SW 1271 (cell line): ENCODE measurements around the gene DHX9.
A peak's percentile ranks its signal among the peaks of the same experiment; 100 is the strongest.

Source experiments
- DNase-seq, 2 experiments: peaks; one replicate each; lab custom pipeline; 2025; lab: John Stamatoyannopoulos, UW

DHX9 gene

GRCh38 chr1:182841368-182841988 is 2.3 kb downstream of the DHX9 start:
- DNase-seq, result peak in 1 of 2 experiments; percentile 6

- no peak for DNase-seq
These were observed 3.1 kb downstream of the DHX9 start for GRCh38 chr1:182842265-182842664.

DNA sequence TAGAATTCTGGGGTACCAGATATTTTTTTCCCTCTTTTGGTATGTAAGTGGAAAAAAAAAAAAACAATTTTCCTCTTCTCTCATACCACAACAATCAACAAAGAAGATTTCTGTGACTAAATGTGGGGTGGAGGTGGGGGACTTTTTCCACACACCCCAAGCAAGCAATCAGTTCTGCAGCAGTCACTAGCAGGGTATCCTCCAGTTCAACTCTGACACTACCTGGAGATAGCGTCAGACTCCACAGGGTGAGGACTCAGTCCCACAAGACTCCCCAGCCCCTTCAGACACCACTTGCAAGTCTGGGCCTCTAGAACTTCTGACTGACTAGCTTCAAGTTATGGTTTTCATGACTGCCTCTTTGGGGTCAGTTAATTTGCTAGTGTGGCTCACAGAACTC is 6.2 kb downstream of the DHX9 start:
- no peak for DNase-seq

- no peak for DNase-seq
These were observed 6.7 kb downstream of the DHX9 start for GRCh38 chr1:182845894-182846293.

GRCh38 chr1:182847105-182847504 is 8.0 kb downstream of the DHX9 start:
- no peak for DNase-seq

GRCh38 chr1:182848736-182849135 is 9.6 kb downstream of the DHX9 start:
- no peak for DNase-seq

DNA sequence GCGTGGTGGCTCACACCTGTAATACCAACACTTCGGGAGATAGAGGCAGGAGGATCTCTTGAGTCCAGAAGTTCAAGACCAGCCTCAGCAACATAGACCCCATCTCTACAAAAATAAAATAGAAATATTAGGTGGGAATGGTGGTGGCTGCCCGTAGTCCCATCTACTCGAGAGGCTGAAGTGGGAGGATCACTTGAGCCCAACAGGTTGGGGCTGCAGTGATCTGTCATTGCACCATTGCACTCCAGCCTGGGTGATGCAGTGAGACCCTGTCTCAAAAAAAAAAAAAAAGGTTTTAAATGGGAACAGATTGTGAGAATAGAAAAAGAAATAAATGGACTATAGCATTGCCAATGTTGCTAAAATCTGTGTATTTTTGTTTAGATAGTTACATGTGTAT is 11.2 kb downstream of the DHX9 start:
- no peak for DNase-seq

DNA sequence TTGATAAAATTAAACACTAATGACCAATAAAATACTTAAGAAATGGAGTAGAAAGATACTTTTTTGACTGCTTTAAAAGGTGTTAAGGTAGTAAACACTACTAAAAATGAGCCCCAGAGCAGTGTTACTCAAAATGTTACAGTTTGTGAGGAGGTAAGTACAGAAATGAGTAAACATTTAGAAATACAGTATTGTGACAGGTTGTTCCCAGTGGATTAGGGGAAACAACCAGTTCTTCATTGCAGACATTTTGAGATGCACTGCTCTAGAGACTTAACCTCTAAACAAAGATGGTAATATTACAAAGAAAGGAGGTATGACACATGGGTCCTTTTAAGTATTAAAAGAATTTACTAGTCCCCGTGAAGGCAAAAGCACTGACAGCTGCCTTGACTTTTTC is 12.7 kb downstream of the DHX9 start:
- no peak for DNase-seq

- no peak for DNase-seq
These were observed 16.8 kb downstream of the DHX9 start for GRCh38 chr1:182855911-182856310.

DNA sequence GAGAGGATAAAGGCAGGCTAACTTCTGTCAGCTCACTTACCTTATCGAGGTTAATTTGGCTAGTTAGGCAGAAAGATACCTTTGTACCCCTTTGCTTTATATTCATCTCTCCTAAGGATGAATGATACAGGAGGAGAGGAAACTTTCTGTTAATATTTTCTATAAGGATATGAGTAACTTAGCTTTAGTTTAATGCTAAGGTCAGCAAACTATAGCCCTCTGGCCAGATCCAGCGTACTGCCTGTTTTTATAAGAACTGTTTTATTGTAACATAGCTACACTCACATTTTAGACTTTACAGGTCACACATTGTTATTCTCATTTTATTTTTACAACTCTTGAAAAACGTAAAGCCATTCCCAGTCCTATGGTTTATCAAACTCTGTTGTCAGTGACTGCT is 18.1 kb downstream of the DHX9 start:
- no peak for DNase-seq

DNA sequence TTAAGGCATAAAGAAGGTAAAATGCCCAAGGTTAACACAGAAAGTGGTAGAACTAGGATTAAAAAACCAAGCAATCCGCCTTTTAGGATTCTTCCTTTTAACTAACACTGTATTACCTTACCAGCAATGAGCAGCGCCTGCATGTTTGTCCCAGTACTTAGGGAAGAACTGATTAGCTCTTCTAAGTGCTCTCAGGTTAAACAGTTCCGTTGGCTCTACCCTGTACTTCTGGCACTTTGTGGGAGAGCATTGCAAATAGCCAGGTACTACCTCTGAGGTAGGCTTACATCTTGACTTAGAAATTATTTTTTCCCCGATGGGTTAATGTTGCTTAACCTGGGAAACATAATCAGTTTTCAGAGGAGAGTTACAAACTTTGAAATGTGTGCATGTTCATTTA is 21.5 kb downstream of the DHX9 start:
- no peak for DNase-seq

DNA sequence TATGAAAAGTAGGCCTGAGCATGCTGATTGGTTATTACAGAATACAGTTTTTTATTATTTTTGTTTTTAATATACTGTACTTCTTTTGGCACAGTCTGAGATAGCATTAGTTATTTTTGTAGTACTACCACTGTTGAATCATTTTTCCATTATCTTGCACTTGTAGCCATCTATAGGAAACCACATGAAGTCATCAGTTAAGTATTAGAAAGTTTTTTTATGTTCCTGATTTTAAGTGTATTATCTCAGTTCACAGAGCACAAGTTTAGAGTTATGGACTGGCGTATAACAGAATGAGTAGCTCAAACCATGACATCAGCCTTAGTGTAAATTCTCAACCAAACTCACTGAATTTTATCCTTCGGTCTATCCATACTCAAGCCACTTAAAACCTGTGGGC is 22.8 kb downstream of the DHX9 start:
- DNase-seq, result no peak

GRCh38 chr1:182862827-182863226 is 23.7 kb downstream of the DHX9 start:
- no peak for DNase-seq

DNA sequence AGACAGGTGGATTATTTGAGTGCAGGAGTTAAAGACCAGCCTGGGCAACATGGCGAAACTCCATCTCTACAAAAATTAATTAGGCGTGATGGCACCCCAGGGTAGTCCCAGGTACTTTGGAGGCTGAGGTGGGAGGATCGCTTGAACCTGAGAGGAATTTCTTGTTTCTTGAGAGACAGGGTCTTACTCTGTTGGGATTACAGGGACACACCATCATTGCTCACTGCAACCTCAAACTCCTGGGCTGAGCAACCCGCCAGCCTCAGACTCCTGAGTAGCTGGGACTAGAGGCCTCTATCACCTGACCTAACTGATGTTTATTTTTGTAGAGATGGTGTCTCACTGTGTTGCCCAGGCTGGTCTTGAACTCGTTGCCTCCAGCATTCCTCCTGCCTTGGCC is 24.8 kb downstream of the DHX9 start:
- no peak for DNase-seq

GRCh38 chr1:182867861-182868260 is 28.7 kb downstream of the DHX9 start:
- DNase-seq, result no peak

- no peak for DNase-seq
These were observed 30.1 kb downstream of the DHX9 start for GRCh38 chr1:182869241-182869666.

GRCh38 chr1:182872881-182873280 is 33.7 kb downstream of the DHX9 start:
- DNase-seq, result no peak

- no peak for DNase-seq
These were observed 36.7 kb downstream of the DHX9 start for GRCh38 chr1:182875889-182876288.

GRCh38 chr1:182877331-182877730 is 38.2 kb downstream of the DHX9 start:
- DNase-seq, result no peak

- DNase-seq, result no peak
These were observed 38.7 kb downstream of the DHX9 start for GRCh38 chr1:182877842-182878241.

- no peak for DNase-seq
These were observed 45.7 kb downstream of the DHX9 start for GRCh38 chr1:182884872-182885271.

DNA sequence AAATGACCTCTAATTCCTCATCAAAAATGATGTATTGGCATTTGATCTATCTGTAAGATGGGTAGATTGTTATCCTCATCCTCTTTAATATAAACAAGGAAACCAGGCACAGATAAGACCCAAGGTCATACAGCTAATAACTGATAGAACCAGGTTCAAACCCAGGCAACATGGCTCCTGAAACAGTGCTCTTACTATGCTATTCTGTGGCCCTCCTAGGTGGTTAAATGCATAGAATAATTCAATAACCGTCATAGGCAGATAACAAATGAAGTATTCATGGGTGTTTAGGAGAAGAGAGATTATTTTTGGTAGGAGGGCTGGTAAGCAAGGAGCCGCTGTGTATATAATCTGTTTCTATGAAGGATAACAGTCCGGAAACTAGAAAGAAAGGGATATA is 46.4 kb downstream of the DHX9 start:
- DNase-seq, result no peak

DNA sequence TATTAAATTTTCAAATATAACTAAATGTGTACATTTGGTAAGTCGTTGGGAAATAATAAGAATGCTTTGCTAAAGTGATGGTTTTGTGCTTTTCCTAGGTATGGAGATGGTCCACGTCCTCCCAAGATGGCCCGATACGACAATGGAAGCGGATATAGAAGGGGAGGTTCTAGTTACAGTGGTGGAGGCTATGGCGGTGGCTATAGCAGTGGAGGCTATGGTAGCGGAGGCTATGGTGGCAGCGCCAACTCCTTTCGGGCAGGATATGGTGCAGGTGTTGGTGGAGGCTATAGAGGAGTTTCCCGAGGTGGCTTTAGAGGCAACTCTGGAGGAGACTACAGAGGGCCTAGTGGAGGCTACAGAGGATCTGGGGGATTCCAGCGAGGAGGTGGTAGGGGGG is 47.8 kb downstream of the DHX9 start:
- no peak for DNase-seq

DNA sequence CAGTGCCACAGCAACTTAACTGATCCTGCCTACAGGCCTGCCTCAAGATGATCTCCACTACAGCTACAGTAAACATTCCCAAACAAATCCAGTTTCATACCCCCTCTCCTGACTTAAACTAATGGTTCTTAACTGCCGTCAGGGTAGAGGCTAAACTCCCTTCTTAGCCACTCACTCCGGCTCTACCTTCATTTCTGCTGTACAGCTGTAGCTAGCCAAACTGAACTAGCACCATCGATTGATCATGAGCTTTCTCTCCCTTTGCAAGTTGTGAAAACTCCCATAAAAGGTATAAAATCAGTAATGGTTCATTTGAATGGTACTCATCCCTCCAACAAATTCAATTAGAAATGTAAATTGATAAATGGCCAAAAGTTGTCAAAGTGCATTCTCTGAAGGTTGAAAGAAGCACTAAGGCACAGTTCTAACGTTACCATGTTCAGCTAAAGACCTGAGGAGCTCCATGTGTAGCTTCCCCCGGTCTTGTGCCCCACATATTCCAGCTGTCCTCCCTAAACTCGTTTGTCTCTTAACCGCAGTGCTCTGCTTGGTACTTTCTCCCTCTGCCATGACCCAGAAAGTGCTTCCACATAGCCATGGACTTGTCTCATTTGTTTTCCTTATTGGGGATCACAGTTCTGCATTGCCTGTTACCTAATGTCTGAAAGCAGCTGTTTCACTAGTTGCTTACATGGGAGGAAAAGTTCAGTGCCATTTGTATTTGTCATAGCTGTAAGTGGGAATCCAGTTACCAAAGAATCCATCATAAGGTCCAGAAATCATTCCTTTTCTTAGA is 49.8 kb downstream of the DHX9 start:
- no peak for DNase-seq
